ENCODE results near the gene RNU1-1.
A peak's percentile ranks its signal among the peaks of the same experiment; 100 is the strongest.
"Not testable (repeated sequence)": the region's sequence is repeated elsewhere in the genome, so short reads cannot be mapped to it uniquely, and the experiment has no call there.

The RNU1-1 gene

DNA sequence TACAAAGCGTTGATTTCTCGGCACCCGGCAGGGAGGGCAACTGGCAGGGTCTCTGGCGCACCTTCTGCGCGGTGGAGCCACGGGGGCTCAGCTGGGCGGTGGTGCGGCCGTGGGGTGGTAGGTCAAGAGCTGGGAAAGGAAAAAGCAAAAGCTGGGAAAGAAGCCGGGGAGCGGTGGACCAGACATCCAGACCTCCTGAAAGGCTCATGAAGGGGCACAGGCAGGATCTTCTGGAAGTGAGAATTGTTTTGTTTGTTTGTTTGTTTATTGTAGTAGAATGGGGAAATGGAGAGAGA, 7.2 kb upstream of the RNU1-1 start:
- DNase-seq: no peak

DNA sequence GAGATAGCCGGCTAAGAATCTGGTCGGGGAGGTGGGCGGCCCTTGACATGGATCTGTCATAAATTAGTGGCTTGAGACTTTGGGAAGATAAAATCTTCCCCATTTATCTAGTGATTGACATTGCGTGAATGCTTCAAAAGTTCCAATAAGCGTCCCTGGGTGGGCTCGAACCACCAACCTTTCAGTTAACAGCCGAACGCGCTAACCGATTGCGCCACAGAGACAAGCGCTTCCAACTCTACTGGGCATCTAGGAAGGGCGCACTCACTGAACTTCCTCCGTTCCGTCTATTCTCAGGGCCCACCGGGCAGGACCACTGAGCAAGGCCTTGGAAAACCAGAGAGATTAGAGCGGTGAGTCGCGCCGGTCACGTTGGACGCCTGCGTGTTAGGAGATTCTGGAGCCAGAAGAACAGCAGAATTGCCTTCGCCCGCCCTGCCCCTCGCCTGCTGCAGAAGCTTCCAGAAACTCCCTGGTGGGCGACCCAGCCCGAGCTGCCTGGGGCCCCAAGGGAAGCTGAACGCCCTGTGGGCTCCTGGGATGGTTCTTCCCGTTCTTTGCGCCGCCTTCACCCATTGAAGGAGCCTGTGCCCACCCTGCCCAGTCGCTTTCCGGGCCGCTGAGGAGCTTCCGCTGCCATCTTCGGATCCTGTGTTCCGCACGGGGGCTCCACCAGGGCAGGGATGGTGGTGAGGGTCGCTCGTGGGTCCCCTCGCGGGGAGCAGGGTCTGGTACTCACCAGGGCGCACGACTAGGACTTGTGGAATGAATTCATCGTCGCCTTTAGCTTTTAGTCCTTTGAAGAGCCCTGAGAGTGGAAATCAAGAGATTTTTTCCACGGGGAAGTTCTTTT, 6.6 kb upstream of the RNU1-1 start:
- DNase-seq: not testable (repeated sequence)

DNA sequence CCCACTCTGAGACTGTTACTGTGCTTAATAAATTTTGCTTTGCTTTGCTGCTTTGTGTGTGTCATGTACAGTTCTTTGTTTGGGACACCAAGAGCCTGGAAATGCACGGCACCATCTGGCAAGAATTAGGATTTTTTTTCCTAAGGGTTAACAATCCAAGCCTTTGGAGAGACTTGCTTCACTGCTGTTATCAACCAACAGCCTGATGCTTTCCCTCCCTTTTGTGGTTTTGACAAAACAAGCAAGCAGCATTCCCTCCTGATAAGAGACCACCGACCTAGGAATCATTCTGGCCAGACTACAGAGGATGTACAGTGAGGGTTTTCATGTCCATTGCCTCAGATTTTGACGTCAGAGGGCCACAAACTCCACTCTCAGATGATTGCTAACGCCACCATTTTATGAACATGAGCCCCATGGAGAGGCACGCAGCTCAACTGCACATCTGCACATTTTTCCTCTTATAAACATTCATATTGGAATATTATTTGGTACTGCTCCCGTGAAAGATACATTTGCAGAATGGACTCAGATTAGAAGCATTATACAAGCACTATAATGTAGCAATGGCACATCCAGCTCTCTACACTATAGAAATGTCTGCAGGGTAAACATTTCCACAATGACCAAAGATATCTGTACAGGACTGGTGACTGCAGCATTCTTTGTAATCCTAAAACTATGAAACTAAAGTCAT, 5.3 kb upstream of the RNU1-1 start:
- not testable (repeated sequence) for DNase-seq

DNA sequence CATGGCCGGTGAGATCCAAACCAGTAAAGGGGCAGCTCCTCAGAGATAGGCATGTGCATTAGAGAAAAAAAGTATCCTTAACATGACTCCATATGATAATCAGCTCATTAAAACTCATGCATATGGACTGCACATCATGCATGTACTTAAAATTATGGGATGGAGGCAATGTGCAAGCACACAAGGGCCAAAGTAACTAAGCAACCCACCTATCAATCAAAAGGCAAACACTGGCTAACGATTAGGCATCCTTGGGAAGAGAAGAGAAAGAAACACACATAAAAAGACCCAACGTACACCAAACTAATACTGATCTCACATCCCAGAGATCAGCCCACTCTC, 4.8 kb upstream of the RNU1-1 start:
- not testable (repeated sequence) for DNase-seq

DNA sequence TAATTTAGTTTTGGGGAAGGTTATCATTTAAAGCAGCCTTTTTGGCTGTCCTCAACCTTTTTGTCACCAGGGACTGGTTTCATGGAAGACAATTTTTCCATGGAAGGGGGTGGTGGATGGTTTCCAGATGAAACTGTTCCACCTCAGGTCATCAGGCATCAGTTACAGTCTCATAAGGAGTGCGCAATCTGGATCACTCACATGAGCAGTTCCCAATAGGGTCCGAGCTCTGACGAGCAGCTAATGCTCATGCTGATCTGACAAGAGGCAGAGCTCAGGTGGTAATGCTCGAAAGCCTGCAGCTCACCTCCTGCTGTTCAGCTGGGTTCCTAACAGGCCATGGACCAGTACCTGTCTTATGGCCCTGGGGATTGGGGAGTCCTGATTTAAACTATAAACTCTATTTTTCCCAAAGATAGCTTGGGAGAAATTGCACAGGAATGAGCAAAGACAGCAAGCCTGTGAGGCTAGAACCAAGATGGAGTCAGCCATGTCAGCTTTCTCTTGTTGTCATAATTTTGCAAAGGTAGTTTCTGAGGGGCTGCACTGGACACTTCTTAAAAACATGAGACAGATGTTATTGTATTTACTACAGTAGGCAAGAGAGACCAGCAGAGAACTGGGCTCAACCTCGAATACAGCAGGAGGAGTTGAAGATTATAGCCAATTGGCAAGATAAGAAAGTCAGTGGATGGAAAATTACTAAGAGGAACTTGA, 2.8 kb upstream of the RNU1-1 start:
- not testable (repeated sequence) for DNase-seq

DNA sequence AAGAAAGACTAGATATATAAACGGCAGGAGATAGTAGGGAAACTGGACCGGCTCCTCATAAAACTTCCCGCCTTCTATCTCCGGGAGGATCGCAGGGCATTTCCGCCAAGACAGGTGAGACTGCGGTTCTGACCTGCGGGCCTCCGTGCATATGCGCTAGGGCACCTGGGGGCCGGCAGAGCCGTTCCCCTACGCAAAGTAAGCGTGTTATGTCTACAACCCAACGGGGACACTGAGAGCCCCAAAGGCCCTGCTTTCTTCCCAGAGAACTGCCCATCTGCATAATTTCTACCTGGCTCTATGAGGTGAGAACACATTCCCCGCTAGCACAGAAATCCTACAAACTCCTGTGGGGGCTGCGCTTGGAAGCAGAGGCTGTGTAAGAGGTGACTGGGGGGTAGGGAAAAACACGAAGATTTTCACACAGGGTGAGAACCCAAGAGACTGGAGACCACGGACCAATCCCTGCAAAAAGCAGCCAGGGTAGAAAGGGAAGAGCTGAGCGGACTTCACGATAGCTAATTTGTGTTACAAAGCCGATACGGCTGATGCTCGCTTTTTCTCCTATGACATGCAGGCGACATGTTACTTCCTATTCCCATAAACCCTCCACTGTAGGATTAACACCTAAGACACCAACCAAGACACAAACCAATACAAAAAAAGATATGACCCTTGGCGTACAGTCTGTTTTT, 526 bp downstream of the RNU1-1 start:
- DNase-seq: peak; percentile 95

DNA sequence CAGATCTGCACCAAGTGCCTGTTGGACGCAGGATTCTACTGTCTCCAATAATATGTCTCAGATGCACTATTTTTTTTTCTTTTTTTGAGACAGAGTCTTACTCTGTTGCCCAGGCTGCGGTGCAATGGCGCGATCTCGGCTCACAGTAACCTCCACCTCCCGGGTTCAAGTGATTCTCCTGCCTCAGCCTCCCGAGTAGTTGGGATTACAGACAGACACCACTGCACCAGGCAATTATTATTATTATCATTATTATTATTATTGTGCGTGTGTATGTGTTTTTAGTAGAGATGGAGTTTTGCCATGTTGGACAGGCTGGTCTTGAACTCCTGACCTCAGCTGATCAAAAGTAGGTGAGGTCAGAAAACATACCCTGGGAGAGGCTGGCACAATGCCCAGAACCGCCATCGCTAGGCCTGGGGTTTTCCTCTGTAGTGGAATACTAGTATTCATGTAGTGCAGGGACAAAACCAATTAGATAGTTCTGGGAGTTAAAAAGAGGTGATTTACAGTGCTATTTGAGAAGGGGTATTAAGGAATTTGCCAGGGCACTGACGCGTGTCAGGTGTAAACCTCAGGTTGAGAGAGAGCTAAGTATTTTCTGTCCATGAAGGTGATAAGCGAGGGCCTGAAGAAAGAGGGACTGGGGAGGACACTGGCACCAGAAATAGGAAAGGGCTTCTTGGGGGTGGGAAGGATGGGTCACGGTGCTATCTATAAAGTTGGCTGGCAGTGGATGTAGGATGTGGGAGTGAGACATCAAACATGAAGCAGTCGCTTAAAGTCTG, 1.3 kb downstream of the RNU1-1 start:
- not testable (repeated sequence) for DNase-seq

DNA sequence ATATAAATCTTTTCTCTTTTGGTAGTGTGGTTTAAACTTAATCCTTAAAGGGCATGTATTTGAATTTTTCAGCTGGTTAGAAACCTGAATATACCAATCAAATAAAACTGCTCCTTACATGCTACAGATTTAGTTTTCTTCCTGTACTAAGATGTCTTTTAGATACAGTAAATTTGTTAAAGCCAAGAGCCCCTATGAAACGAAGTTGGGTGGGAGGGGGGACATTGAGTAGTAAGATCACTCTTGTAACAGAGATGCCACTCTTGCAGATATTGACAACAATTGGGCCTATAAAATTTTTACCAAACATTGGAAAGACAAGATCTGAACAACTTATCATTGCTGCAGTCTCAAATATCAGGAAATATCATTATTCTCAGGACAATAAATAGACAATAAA, 2.2 kb downstream of the RNU1-1 start:
- DNase-seq: not testable (repeated sequence)

DNA sequence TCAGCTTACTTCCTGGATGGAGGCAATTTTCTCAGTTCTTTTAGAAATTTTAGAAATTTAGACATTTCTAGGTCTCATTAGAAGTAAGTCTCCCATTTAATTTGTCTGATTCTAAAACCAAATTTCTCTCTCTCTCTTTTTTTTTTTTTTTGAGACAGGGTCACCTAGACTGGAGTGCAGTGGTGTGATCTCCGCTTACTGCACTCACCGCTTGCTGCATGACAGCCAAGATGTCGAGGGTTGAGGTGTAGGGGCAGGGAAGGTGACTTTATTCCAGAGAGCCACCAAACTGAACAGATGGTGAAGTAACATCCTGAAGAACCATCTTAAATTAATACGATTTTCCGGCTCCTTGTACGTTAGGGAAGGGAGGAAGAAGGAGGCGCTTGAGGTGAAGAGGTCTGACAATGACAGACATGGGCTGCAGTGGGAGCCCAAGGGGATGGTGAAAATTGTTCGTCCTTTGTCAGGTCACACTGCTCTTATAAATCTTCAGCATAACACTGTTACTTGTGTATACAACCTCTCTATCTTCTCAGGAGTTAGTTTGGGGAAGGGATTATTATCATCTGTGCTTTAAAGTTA, 5.1 kb downstream of the RNU1-1 start:
- DNase-seq: not testable (repeated sequence)

DNA sequence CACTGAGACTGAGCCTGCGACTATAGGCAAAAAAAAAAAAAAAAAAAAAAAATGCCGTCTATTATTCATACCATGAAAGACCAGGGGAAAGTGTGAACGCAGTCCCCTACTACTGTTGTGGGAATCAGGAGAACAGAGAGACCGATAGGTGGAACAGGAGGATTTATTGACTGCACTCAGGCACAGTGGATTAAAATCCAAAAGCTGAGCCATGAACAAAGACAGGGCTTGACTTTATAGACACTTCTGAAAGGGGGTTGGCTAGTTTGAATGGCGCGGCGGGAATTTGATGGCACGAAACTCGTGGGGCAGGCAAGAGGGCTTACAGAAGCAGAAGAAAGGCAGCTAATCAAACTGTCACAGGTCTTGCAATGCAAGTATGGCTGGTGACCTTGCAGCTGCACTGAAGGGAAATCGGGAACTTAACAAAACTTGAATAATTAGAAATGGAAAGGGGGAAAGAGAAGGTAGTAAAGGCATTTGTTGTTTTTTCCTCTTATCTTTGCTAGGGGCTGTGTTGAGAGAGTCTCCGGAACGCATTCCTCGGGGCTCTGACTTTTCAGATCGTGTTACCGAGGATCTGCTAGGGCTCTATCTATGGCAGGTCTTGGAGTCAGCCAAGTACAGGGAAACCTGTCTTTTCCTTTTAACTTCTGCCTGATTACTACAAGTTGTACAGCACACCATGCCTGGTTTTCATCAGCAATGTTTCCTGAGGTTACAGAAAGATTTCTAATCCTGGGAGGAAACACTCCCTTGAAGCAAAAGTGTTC, 7.5 kb downstream of the RNU1-1 start:
- DNase-seq: not testable (repeated sequence)

DNA sequence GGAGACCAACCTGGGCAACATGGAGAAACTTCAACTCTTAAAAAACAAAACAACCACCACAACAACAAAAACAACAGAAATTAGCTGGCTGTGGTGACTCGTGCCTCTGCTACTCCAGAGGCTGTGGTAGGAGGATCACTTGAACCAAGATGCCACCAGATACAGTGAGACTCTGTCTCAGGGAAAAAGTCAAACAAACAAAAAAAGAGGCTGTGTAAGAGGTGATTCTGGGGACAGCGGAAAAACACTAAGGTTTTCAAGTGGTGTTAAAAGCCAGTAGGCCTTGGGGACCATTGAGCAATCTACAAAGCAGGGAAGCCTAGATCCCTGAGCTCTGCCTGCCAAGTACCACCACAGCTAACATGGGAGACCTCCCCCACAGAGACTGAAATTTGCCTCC, 8.2 kb downstream of the RNU1-1 start:
- DNase-seq: not testable (repeated sequence)

DNA sequence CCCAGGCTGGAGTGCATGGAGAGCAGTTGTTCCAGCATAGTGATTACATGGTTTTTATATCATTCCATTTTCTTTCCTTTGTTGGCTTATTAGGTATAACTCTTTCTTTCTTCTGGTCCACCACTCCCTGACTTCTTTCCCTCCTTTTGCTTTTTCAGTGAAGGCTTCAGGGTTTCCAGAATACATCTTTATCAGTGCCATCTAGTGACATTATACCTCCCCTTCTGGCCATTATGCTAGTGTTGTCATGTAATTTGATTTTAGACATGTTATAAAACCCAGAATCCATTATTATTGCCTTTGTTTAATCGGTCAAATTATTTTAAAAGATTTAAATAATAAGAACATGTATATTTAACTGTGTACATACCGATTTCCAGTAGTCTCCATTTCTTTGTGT, 10.6 kb downstream of the RNU1-1 start:
- no peak for DNase-seq

DNA sequence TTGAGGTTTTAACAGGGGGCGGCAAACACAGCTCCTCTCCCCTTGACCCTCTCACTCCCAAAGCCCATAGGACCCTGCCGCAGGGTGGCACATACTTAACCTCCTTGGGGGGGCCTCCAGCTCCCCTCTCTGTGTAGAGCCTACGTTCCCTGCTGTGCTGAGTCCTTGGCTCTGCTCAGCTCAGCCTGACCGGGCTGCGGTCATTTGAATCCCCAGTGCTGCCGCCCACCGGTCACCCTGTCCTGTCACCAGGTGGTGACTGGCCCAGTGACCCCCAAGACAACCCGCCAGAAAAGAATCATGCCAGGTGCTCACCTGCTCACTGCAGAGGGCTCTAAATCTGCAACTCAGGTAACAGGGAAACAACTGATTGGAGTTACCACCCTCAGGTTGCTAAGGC, 12.6 kb downstream of the RNU1-1 start:
- DNase-seq: not testable (repeated sequence)

DNA sequence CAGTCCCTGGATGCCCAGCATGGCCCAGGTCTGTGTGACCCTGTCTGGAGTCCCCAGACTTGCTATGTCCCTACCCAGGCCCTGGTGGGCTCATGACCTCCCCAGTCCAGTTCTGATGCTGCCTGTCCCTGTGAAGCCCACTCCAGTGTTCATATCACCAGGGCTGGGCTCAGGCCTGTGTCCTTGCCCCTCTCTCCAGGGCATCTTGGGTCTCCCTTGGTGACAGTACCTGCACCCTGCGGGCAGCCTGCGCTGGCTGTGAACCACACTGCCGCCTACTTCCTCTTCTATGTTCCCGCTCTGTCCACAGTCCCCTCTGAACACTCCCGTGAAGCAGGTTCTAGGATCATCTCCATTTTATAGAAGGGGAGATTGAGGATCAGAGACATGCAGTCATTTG, 13.1 kb downstream of the RNU1-1 start:
- not testable (repeated sequence) for DNase-seq

DNA sequence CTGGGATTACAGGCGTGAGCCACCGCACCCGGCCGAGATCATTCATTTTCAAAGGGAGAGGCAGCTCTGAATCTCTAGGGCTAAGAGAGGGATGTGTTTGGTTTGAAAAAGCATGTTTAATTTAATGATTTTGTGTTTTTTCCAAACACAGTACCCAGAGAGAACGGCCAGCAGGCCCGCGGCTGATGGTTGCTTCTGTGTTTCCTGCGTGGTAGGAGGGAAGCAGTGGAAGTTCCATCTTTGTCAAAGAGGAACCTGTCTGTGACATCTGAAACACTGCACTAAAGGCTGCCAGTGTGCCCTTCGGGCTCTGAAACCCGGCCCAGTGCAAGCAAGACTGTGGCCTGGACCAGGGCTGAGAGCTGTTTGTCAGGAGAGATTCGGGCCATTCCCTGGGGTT, 13.6 kb downstream of the RNU1-1 start:
- DNase-seq: not testable (repeated sequence)

DNA sequence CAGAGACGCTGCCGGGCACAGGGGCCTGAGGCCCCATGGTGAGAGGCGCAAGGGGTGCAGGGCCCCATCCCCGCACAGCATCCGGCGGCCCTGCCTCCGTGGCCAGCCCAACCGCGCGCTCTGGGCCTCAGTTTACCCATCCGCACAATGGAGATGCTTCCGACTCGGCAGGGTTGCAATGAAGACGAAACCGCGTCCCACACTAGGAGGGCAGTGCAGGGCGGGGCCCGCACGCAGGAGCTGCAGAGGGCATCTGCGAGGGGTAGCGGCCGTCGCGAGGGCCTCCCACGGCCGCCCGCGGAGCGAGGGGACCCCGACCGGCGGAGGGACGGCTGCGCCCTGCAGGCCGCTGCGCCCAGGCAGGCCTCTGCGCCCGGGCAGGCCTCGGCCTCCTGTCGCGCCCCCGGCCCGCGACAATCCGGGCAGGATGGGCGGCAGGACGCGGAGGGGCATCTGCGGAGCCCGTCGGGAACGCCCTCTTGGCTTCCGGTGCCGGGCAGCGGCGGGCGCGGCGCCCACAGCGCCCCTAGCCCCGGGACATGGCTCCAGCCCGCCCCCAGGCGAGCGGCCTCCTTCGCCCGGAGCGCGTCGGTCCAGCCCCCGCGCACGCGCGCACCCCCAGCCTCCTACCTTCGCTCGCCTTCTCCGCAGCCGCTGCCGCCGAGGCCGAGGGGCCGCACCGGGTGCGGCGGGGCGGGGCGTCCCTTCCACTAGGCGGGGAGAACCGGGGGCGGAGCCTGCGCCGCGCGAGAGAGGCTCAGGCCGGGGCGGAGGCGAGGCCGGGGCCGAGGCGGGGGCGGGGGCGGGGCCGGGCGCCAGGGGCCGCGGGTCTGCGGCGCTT, 15.3 kb downstream of the RNU1-1 start:
- DNase-seq: peak; percentile 76

DNA sequence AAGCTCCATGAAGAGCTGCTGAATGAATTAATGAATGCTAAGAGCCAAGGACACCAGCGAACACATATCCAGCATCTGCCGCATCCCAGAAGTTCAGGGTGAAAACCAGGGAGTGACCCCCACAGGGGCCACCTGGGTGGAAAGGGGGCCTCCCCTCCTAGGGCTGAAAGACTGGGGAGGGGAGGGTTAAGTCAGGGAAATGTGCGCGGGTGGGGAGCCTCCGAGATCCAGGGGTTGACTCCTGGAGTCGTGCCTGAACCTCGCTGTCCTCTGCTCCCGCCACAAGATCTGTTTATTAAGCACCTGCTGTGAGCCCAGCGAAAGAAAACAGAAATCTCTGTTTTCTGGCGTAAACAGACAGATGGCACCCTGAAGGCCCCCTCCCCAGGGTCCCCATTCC, 16.0 kb downstream of the RNU1-1 start:
- DNase-seq: not testable (repeated sequence)

DNA sequence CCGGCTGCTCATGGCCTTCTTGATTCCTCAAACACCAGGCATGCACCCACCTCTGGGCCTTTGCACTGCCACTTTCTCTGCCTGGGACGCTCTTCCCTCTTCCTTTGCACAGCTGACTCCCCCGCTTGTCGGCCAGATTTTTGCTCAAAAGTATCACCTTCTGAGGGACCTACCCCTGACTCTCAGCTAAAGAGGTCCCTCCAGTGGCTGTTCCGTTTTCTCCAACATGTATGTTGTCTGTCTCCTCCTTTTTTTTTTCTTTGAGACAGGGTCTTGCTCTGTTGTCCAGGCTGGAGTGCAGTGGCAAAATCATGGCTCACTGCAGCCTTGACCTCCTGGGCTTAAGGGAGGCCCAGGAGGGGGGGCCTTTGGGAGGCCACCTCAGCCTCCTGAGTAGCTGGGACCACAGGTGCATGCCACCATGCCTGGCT, 16.6 kb downstream of the RNU1-1 start:
- DNase-seq: not testable (repeated sequence)

DNA sequence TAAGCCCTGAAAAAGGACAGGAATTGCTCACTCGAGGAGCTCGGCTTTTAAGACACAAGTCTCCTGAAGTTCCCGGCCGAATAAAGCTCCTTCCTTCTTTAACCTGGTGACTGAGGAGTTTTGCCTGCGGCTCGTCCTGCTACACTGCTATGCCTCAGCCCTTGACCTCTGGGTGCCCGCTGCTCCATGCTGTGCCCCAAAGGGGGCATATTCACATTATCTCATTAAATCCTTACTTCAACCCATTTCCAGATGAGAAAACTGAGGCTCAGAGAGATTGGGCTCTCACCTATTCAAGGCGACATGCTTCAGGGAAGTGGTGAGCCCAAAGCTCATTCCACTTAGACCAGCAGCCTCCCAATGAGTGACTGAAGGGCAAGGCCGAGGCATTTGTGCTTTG, 20.4 kb downstream of the RNU1-1 start:
- DNase-seq: not testable (repeated sequence)

DNA sequence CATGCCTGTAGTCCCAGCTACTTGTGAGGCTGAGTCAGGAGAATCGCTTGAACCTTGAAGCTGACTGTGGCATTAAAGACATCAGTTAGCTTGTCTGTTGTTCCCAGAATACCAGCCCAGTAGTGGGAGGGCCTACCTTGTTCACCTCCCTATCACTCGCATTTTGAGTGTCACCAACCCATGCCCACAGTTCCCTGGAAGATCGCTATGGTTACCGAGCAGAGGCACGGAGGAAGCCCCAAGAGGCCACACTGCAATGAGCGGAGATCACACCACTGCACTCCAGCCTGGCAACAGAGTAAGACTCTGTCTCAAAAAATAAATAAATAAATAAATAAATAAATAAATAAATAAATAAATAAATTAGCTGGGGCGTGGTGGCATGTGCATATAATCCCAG, 21.1 kb downstream of the RNU1-1 start:
- DNase-seq: not testable (repeated sequence)

Data from DMS153 (cell line).